Mucosa of stomach (tissue), 1 donor: Measurements from ENCODE around the gene MCRIP2.
A peak's percentile ranks its signal among the peaks of the same experiment; 100 is the strongest.

Experiments
- H3K27me3 ChIP-seq: one replicate; pipeline ENCODE4 v1.7.0; 2013; ENCODE audit warnings: mild to moderate bottlenecking, low read length; ENCODE audit not compliant: control insufficient read depth, insufficient read depth
- H3K36me3 ChIP-seq: one replicate; pipeline ENCODE4 v1.7.0; 2013; ENCODE audit warnings: low read length; ENCODE audit not compliant: control insufficient read depth, insufficient read depth
- H3K4me1 ChIP-seq: one replicate; pipeline ENCODE4 v1.7.0; 2013; ENCODE audit warnings: mild to moderate bottlenecking, low read length; ENCODE audit not compliant: control insufficient read depth, insufficient read depth
- H3K4me3 ChIP-seq: one replicate; pipeline ENCODE4 v1.7.0; 2013; ENCODE audit warnings: low read length
- H3K9ac ChIP-seq: one replicate; pipeline ENCODE4 v1.7.0; 2013; ENCODE audit warnings: mild to moderate bottlenecking, low read length, moderate library complexity
- H3K9me3 ChIP-seq: one replicate; pipeline ENCODE4 v1.7.0; 2013; ENCODE audit warnings: mild to moderate bottlenecking, low read length, moderate library complexity; ENCODE audit not compliant: control insufficient read depth
- donor health status: Pancreatic carcinoma.

MCRIP2 gene

DNA sequence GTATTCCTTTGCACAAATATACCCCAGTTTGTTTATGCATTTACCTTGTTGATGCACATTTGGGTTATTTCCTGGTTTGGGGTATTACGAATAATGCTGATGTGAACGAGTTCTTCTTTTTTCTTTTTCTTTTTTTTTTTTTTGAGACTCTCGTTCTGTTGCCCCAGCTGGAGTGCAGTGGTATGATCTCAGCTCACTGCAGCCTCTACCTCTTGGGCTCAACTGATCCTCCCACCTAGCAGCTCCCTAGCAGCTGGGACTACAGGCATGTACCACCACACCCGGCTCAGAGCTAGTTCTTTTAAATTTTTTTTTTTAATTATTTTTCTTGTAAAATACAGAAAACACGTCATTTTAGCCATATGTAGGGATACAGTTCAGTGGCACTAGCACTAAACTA lies 37.7 kb upstream of the MCRIP2 start:
- no peaks in the 10 kb centered on the region for H3K36me3 ChIP-seq
- H3K9ac ChIP-seq, result no peak overlapping the region
- H3K4me1 ChIP-seq, result peaks cover 12% of the 10 kb centered on the region
- H3K4me3 ChIP-seq, result no peak overlapping the region
- H3K27me3 ChIP-seq, result no peaks in the 10 kb centered on the region
- no peaks in the 10 kb centered on the region for H3K9me3 ChIP-seq

DNA sequence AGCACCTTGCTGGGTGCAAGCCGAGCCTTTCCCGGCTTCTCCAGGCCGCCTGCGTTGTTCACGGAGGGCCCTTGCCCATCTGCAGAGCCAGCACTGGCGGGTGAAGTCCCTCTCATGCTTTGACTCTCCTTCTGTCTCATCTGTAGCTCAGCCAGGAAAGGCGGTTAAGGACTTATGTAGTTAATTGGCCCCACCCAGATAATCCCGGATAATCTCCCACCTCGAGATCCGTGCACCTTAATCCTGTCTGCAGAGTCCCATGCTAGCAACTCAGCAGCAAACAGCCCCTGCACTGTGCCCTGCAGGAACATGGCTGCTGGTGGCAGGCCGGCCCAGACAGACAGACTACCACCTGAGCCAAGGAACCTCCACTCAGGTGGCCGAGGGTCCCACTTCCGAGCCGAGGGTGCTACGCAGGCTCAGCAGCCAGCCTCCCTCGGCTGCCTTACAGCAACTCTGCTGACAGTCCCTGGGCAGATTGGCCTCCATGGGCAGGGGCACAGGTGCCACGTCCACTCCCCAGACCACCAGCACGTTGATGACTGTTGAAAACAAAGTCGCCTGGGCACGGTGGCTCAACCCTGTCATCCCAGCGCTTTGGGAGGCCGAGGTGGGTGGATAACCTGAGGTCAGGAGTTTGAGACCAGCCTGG lies 34.8 kb upstream of the MCRIP2 start:
- Histone ChIP-seq H3K4me3 (no peak overlapping the region), H3K9me3 (no peaks in the 10 kb centered on the region), H3K9ac (no peak overlapping the region), H3K4me1 (peaks cover 24% of the 10 kb centered on the region), H3K27me3 (no peaks in the 10 kb centered on the region), H3K36me3 (no peaks in the 10 kb centered on the region)

DNA sequence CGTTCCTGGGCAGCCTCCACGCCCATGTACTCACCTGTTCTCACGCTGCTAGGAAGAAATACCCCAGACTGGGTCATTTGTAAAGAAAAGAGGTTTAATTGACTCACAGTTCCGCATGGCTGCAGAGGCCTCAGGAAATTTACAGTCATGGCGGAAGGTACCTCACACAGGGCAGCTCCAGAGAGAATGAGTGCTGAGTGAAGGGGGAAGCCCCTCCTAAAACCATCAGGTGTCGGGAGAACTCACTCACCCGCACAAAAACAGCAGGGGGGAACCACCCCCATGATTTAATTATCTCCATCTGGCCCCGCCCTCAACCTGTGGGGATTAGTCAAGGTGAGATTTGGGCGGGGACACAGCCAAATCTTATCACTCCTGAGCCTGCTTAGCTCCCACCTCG lies 33.6 kb upstream of the MCRIP2 start:
- H3K9ac ChIP-seq, result no peak overlapping the region
- no peaks in the 10 kb centered on the region for H3K9me3 ChIP-seq
- H3K4me1 ChIP-seq, result peaks cover 24% of the 10 kb centered on the region
- H3K27me3 ChIP-seq, result no peaks in the 10 kb centered on the region
- H3K4me3 ChIP-seq, result no peak overlapping the region
- no peaks in the 10 kb centered on the region for H3K36me3 ChIP-seq

DNA sequence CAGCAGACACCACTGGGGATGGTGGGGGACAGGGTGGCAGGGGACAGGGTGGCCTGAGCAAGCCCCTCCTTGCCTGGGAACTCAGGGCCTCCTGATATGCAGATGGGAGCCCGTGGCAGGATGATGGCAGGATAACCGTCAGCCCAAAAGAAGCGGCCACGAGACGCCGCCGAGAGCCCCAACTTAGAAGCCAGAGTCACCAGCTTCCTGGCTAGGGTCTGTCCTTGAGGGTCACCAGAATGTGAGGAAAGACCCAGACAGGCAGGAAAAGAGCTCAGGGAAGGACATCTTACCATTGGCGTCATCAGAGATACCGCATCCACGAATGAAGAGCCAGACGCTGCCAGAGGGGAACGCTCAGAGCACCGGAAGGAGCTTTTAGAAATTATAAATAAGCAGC lies 32.3 kb upstream of the MCRIP2 start:
- no peak overlapping the region for H3K9ac ChIP-seq
- no peaks in the 10 kb centered on the region for H3K27me3 ChIP-seq
- no peaks in the 10 kb centered on the region for H3K9me3 ChIP-seq
- peaks cover 24% of the 10 kb centered on the region for H3K4me1 ChIP-seq
- H3K36me3 ChIP-seq, result no peaks in the 10 kb centered on the region
- H3K4me3 ChIP-seq, result no peak overlapping the region

DNA sequence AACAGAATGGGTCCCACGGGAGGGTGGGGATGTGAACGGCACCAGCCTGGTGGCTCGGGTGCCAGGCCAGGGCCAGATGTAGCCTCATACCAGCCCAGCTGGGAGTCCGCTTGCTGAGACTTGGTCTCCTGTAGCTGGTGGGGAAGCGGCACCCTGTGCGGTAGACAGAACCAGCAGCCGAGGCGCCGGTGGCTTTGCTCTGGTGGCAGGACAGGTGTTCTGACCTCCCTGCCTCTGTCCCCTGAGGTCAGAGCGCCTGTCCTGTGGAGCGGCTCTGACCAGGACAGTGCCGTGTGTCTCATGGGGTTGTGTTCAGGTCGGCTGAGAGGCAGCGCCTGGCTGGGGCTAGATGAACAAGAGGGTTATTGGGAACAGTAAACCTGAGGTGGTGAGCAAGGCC lies 31.6 kb upstream of the MCRIP2 start:
- Histone ChIP-seq H3K27me3 (no peaks in the 10 kb centered on the region), H3K4me1 (peaks cover 24% of the 10 kb centered on the region), H3K4me3 (no peak overlapping the region), H3K9ac (peak overlapping the region; percentile 22), H3K9me3 (no peaks in the 10 kb centered on the region), H3K36me3 (no peaks in the 10 kb centered on the region)

- Histone ChIP-seq H3K27me3 (no peaks in the 10 kb centered on the region), H3K4me3 (no peak overlapping the region), H3K9me3 (no peaks in the 10 kb centered on the region), H3K4me1 (peaks cover 24% of the 10 kb centered on the region), H3K36me3 (no peaks in the 10 kb centered on the region), H3K9ac (peak overlapping the region; percentile 22)
These were observed 30.9 kb upstream of the MCRIP2 start for GRCh38 chr16:610513-611381.

DNA sequence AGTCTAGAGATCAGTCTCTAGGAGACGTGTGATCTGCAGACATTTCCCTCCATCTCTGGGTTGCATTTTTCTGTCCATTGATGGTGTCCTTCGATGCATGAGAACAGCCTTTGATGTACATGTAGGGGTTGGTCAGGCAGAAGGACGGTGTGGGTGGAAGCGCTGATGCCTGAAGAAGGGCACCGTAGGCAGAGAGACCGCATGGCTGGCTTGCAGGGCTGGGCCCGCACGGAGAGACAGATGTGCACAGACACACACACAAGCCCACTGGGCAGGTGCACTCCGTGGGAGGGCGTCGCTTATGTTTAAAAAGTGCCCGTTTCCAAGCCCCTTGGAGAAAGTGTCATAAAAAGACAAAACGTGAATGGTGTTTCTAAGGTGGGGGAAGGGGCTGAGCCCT lies 26.5 kb upstream of the MCRIP2 start:
- Histone ChIP-seq H3K4me3 (no peak overlapping the region), H3K4me1 (peaks cover 23% of the 10 kb centered on the region), H3K9me3 (no peaks in the 10 kb centered on the region), H3K27me3 (no peaks in the 10 kb centered on the region), H3K9ac (no peak overlapping the region), H3K36me3 (no peaks in the 10 kb centered on the region)

- Histone ChIP-seq H3K36me3 (no peaks in the 10 kb centered on the region), H3K9me3 (no peaks in the 10 kb centered on the region), H3K4me3 (no peak overlapping the region), H3K27me3 (no peaks in the 10 kb centered on the region), H3K9ac (no peak overlapping the region), H3K4me1 (peaks cover 18% of the 10 kb centered on the region)
These were observed 24.7 kb upstream of the MCRIP2 start for GRCh38 chr16:616733-617586.

GRCh38 chr16:617855-618254 lies 23.8 kb upstream of the MCRIP2 start:
- Histone ChIP-seq H3K36me3 (no peaks in the 10 kb centered on the region), H3K4me1 (peaks cover 23% of the 10 kb centered on the region), H3K9me3 (no peaks in the 10 kb centered on the region), H3K9ac (no peak overlapping the region), H3K27me3 (no peaks in the 10 kb centered on the region), H3K4me3 (no peak overlapping the region)

- H3K9me3 ChIP-seq, result no peaks in the 10 kb centered on the region
- H3K4me1 ChIP-seq, result peaks cover 23% of the 10 kb centered on the region
- no peak overlapping the region for H3K9ac ChIP-seq
- no peaks in the 10 kb centered on the region for H3K36me3 ChIP-seq
- no peak overlapping the region for H3K4me3 ChIP-seq
- no peaks in the 10 kb centered on the region for H3K27me3 ChIP-seq
These were observed 22.0 kb upstream of the MCRIP2 start for GRCh38 chr16:619476-620100.

GRCh38 chr16:620700-621525 lies 20.7 kb upstream of the MCRIP2 start:
- H3K9me3 ChIP-seq, result no peaks in the 10 kb centered on the region
- H3K9ac ChIP-seq, result no peak overlapping the region
- H3K4me3 ChIP-seq, result no peak overlapping the region
- H3K27me3 ChIP-seq, result no peaks in the 10 kb centered on the region
- peaks cover 23% of the 10 kb centered on the region for H3K4me1 ChIP-seq
- H3K36me3 ChIP-seq, result peaks cover 3% of the 10 kb centered on the region
